GM21825 (cell line): ENCODE measurements around the gene GULP1.
"Not testable (repeated sequence)": the region's sequence is repeated elsewhere in the genome, so short reads cannot be mapped to it uniquely, and the experiment has no call there.

Source experiments
- ATAC-seq: cut with Tn5 transposase; IDR thresholded peaks from one replicate; pipeline ENCODE4 v1.9.1; 2021; ENCODE audit warnings: mild to moderate bottlenecking, moderate library complexity; ENCODE audit not compliant: unreplicated experiment

The GULP1 gene

DNA sequence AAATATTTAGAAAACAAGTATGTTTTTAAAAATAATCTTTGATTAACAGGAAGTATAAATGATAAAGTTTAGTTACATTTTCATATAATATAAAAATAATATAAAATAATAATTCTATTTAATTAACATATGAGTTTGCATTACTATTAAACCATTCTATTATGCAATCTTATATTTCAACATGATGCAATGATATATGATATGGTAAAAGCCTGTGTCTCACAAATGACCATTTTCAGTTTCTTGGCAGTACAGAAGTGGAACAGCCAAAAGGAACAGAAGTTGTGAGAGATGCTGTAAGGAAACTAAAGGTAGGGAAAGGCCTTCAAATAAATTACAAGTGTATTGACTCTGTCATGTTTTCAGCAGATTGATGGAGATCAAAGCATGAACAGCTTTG is 230.8 kb downstream of the GULP1 start:
- no peak for ATAC-seq

DNA sequence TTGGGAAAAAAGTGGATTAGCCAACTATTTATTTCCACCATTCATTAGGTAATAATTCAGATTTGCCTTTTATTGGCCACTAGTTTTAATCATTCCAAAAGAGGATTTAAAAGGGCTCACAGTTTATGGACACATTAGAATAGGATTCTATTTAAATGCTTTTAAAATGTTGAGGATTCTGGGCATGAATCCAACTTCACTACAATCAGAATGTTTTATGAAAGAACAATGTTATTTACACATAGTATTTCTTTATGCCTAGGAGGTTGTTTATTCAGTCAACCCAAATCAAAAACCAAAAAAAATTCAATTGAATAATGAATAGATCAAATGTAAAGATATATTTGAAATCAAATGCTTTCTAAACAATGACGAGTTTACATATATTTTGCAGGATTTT is 232.2 kb downstream of the GULP1 start:
- no peak for ATAC-seq

GRCh38 chr2:188524519-188525113 is 232.9 kb downstream of the GULP1 start:
- no peak for ATAC-seq

DNA sequence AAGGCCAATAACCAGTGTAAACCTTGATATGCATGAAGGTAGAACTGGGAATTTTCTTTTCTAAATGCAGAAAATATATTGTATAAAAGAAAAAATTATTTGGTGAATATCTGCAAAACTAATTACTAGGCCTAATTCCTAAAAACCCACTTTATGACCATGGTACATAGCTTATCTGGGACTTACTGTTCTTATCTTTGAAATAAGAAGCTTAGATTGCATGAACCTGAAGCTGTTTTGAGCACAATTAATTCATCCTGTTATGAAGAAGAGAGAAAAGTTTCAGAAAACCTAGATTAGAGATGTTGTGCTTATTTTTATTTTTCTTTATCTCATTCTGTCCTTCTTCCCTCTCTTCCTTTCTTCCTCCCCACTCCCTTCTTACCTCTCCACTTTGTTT is 235.0 kb downstream of the GULP1 start:
- ATAC-seq, result no peak

- no peak for ATAC-seq
These were observed 235.5 kb downstream of the GULP1 start for GRCh38 chr2:188527141-188527540.

GRCh38 chr2:188527581-188527993 is 235.9 kb downstream of the GULP1 start:
- no peak for ATAC-seq

GRCh38 chr2:188529710-188530109 is 238.0 kb downstream of the GULP1 start:
- ATAC-seq, result no peak

GRCh38 chr2:188534875-188535274 is 243.2 kb downstream of the GULP1 start:
- ATAC-seq, result no peak

DNA sequence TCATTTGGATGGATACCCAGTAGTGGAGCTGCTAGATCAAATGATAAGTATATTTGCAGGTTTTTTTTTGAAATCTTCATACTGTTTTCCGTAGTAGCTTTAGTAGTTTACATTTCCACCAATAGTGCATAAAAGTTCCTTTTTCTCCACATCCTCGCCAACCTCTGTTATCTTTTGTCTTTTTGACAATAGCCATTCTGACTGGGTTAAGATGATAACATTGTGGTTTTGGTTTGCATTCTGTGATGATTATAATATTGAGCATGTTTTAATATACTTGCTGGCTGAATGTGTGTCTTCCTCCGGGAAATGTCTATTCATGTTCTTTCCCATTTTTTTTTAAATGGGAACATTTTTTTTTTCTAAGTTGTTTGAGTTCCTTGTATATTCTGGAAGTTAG is 260.0 kb downstream of the GULP1 start:
- no peak for ATAC-seq

DNA sequence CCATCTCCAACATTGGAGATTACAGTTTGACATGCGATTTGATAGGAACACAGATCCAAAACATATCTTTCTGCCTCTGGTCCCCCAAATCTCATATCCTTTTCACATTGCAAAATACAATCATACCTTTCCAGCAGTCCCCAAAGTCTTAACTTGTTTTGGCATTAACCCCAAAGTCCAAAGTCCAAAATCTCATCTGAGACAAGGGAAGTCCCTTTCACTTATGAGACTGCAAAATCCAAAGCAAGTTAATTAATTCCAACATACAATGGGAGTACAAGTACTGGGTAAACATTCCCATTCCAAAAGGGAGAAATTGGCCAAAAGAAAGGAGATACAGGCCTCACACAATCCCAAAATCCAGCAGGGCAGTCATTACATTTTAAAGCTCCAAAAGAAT is 265.4 kb downstream of the GULP1 start:
- ATAC-seq, result no peak

DNA sequence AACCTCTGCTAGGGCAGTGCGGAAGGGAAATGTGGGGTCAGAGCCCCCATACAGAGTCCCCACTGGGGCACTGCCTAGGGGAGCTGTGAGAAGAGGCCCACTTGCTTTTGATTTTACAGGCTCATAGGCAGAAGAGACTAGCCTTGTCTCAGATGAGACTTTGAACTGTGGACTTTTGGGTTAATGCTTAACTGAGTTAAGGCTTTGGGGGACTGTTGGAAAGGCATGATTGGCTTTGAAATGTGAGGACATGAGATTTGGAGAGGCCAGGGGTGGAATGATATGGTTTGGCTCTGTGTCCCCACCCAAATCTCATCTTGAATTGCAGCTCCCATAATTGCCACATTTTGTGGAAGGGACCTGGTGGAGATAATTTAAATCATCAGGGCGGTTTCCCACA is 267.8 kb downstream of the GULP1 start:
- ATAC-seq, result not testable (repeated sequence)

DNA sequence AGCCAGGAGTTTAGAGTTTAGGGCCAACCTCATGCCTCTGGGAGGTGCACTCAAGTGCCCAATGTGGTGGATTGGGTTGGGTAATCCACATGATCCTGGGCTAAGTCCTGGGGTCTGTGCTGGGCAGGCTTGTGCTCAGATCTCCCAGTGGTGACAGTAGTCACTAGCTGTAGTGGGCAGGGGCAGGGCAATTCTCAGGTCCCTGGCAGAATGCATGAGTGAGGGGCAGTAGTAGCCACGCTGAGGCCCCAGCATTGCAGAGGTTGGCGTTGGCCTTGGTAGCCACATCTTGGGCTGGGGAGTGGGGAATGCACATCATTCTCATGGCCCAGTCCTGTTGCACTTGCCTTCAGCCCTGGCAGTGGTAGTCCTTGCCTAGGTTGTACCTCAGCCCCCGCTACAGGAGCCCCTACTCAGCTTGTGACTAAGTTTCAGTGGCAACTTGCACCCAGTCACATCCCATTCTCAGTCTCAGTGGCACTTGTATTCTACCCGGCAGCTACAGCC is 269.9 kb downstream of the GULP1 start:
- no peak for ATAC-seq

DNA sequence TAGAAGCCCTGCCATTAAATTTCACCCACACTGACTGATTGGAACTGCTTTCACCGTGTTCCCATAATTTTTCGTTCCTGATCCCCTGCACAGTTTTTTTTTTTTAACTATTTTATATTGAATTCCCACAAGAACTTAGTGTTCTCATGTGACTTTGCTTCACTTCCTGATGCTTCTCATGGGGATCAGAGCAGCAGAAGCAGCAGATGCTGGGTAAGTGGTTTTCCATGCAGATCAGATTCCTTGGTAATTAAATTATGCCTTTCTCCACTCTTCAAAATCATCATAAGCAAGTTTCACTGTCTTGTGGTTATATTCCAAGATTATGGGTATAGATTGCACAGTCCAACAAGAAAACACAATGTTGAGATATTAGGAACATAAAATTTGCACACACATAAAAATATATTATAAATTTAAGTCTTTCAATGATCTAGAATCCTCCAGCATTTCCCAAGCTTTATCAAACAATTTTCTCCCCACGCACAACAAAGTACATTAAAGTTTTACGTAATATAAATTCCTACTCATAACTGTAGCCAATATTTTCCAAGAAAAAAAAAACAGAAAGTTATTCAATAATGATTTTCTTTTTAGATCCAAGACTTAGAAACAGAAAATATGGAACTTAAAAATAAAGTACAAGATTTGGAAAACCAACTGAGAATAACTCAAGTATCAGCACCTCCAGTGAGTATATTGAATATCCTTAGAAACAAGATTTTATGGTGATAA is 277.9 kb downstream of the GULP1 start:
- no peak for ATAC-seq

- no peak for ATAC-seq
These were observed 278.7 kb downstream of the GULP1 start for GRCh38 chr2:188570370-188570769.

DNA sequence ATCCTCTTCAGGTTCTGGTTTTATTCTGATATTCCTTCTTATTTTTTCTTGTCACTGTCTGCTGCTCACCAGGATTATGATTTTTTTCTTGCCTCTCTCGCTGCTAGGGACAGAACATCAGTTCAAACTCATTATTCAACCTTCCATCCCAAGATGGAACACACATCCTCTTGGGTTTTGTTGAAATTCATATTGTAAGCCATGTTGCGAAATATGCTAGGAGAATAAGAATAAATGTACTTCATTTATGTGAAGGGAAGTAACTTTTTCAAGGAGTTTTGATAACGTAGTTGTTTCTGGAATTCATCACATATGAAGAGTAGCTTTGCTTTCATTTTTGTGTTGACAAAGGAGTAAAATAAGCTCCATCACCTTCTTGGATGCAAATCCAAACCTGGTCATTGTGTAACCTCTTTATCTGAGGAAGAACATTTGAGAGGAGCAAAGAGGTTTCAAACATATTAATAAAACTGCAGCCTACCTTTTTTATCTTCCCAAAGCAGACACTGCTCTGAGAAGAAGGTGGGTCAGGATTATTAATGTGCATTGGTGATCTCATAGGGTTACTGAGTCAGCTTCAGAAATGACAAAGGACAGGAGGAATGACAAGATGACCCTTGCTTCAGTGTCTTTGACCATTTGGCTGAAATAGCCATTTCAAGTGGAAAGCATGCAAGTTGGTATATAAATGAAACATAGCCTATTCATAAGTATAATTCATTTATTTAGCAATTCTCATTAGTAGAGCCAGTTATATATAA is 280.0 kb downstream of the GULP1 start:
- ATAC-seq, result no peak

GRCh38 chr2:188572592-188572991 is 280.9 kb downstream of the GULP1 start:
- no peak for ATAC-seq

DNA sequence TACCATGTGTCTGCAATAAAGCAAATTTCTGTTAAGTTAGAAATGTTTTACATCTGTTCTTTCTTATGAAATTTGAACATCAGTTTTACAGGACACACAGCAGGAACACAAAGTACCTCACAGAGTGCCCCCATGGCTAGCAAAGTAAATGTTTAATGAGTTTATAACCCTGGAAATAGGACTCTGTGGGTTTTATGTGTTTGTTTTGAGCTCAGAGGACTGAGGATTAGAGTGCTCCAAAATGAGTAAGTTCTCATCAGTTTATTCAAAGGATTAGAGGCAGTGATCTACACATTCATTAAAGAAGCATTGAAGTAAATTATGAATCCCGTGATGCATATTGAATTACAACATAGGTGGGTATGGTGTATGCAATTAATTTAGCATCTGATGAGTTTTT is 281.8 kb downstream of the GULP1 start:
- ATAC-seq, result no peak

DNA sequence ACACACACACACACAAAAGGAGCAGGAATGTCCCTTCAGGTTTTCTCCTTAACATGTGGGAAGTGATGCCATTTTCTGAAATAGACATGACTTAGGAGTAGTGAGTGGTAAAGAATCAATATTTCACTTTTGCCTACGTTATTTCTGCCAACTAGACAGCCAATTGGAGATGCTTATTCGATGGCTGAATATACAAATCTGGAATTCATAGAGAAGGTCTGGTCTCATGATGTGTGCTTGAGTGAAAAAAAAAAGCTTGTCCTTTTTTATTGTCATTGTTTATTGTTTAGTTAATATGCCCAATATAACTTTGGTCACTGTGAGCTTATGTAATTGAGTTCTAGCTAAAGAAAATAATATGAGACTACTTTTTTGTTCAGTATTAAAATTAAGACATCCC is 284.3 kb downstream of the GULP1 start:
- no peak for ATAC-seq

DNA sequence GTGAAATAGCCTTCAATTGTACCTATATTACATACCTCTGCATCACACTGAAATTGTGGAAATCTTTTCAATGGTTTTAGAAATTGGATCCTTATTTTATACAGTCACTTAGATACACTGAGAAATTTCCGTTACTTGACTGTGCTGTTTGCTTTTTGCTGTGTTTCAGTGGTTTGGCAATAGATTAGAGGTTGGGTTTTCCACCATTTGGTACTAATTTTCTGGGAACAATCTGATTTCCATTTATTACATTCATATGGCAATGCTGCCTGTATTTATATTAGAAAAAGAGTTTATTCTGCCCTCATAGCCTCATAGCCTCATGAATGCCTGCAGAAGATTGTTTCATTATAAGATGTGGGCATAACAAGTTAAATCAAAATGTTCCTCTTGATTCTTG is 285.0 kb downstream of the GULP1 start:
- ATAC-seq, result no peak

DNA sequence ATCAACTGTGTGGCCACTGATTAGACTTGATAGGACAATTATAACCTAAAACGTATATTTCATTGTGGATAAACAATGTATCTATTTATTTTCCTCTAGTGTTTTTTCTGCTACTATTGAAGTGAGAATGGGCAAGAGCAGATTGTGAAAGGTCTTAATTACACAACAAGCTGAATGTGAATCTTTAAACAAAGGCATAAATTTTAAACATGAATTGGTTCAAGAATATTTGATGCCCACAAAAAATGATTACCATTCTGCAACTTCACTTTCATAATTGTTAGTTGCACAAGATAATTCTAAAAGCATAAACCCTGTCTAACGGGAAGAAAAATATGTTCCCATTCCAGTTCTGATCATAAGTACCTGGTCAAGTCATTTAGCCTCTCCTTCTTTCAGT is 285.6 kb downstream of the GULP1 start:
- no peak for ATAC-seq

- ATAC-seq, result no peak
These were observed 289.1 kb downstream of the GULP1 start for GRCh38 chr2:188580738-188581137.

GRCh38 chr2:188582211-188582610 is 290.5 kb downstream of the GULP1 start:
- ATAC-seq, result no peak
